ENCODE results near the gene SH3GL3. TPM values are rescaled to one million over a fixed set of nuclear protein-coding genes. Genes with fewer than 3 reads are reported as not detected.

The SH3GL3 gene
- total and polyA plus RNA-seq, 2 experiments from 2014 or later = 38.2 to 87.1 TPM

GRCh38 chr15:83477172-83477807 lies 30.1 kb downstream of the SH3GL3 start:
- no peak for TF ChIP-seq CTCF (IDR thresholded peaks at IDR 0.05; ENCODE audit: low read depth, low read length)

DNA sequence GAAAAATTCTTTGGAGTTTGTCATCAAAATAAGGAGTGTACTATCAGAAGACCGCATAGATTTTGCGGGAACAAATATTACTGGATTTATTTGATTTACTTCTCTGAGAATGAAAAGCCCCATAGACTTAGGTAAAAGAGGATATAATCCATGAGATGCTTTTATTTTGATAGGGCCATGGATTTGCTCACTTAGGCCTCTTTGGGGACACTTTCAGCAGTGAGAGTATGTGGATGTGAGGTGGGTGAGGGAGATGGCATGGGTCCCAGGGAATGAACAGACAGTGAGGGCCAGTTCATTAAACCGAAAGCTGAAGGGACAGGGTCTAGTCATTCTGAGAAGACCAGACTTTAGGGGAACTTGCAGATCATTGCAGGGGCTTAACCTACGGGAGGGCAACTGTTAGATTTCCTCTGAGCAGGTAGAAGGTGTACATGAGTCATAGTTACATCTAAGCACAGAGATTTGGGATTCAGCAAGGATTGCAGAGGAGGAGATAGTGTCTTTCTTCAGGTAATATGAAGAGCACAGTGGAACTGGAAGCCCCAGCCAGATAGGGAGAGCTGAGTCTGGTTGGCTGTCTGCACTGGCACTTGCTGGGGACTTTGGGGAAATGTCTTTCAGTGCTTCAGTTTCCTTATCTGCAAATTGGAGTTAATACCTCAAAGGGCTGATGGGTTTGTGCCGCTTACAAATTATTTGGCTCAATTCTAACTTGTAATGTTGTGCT lies 30.8 kb downstream of the SH3GL3 start:
- no peak overlapping the region for H3K27ac ChIP-seq
- no peak for DNase-seq (ENCODE audit: low read depth in 1 of 2, low spot score in 1 of 2)

More at GRCh38 chr15:83477172-83477807, 30.1 kb downstream of the SH3GL3 start:
- no peak overlapping the region for H3K4me3 ChIP-seq
- no peaks in the 10 kb centered on the region for H3K36me3 ChIP-seq
- DNase-seq (ENCODE audit: low read depth in 1 of 2, low spot score in 1 of 2) = no peak
- H3K27me3 ChIP-seq = no peaks in the 10 kb centered on the region
- peaks cover 11% of the 10 kb centered on the region for H3K4me1 ChIP-seq (ENCODE audit: low read depth)
- no peaks in the 10 kb centered on the region for H3K9me3 ChIP-seq (ENCODE audit: low read depth)
- no peak overlapping the region for H3K27ac ChIP-seq

GRCh38 chr15:83483612-83484011 lies 36.5 kb downstream of the SH3GL3 start:
- Histone ChIP-seq H3K9me3 (ENCODE audit: low read depth) (no peaks in the 10 kb centered on the region), H3K36me3 (no peaks in the 10 kb centered on the region), H3K4me3 (no peak overlapping the region), H3K27me3 (no peaks in the 10 kb centered on the region), H3K4me1 (ENCODE audit: low read depth) (no peaks in the 10 kb centered on the region), H3K27ac (no peak overlapping the region)
- DNase-seq (ENCODE audit: low read depth in 1 of 2, low spot score in 1 of 2) = no peak
- TF ChIP-seq CTCF (IDR thresholded peaks at IDR 0.05; ENCODE audit: low read depth, low read length) = no peak

More for the DNA sequence above, 30.8 kb downstream of the SH3GL3 start:
- Histone ChIP-seq H3K27me3 (no peaks in the 10 kb centered on the region), H3K4me3 (no peak overlapping the region), H3K9me3 (ENCODE audit: low read depth) (no peaks in the 10 kb centered on the region), H3K36me3 (no peaks in the 10 kb centered on the region), H3K4me1 (ENCODE audit: low read depth) (peaks cover 6% of the 10 kb centered on the region)
- TF ChIP-seq CTCF (IDR thresholded peaks at IDR 0.05; ENCODE audit: low read depth, low read length) = no peak

DNA sequence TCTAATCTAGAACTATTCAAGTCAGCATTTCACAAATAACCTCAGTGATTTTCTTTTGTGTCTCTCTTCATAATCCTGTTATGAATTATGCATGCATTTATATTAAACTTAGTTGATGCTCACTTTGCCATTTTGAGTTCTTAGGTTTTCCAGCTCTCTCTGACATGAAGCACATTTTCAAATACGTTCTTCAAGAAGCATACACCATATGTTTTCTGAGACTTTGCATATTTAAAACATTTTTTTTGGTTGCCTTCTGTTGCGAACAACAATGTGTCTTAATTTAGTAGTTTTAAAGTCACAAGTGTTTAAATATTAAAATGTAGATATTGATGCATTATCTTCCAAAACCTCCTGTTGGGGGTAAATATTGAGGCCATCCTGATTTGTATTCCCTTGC lies 37.5 kb downstream of the SH3GL3 start:
- no peaks in the 10 kb centered on the region for H3K9me3 ChIP-seq (ENCODE audit: low read depth)
- DNase-seq (ENCODE audit: low read depth in 1 of 2, low spot score in 1 of 2) = no peak
- H3K27ac ChIP-seq = no peak overlapping the region
- no peaks in the 10 kb centered on the region for H3K4me1 ChIP-seq (ENCODE audit: low read depth)
- no peaks in the 10 kb centered on the region for H3K27me3 ChIP-seq
- no peaks in the 10 kb centered on the region for H3K36me3 ChIP-seq
- TF ChIP-seq CTCF (IDR thresholded peaks at IDR 0.05; ENCODE audit: low read depth, low read length) = no peak
- no peak overlapping the region for H3K4me3 ChIP-seq

DNA sequence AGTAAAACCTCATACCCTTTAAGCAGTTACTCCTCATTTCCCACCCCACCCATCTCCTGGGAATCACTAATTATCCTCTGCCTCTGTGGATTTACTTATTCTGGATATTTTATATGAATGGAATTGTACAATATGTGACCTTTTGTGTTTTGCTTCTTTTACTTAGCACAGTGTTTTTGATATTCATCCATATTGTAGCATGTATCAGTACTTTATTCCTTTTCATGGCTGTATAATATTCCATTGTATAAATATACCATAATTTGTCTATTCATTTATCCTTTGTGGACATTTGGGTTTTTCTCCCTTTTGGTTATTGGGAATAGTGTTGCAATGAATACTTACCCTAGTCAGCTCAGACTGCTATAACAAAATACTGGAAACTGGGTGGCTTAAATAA lies 39.2 kb downstream of the SH3GL3 start:
- H3K4me3 ChIP-seq = no peak overlapping the region
- H3K27me3 ChIP-seq = no peaks in the 10 kb centered on the region
- H3K9me3 ChIP-seq (ENCODE audit: low read depth) = no peaks in the 10 kb centered on the region
- H3K36me3 ChIP-seq = no peaks in the 10 kb centered on the region
- H3K4me1 ChIP-seq (ENCODE audit: low read depth) = no peaks in the 10 kb centered on the region
- H3K27ac ChIP-seq = no peak overlapping the region
- no peak for DNase-seq (ENCODE audit: low read depth in 1 of 2, low spot score in 1 of 2)
- no peak for TF ChIP-seq CTCF (IDR thresholded peaks at IDR 0.05; ENCODE audit: low read depth, low read length)
